HG02763 (cell line): ENCODE results near the gene FAM13A.

Source experiments
- ATAC-seq: cut with Tn5 transposase; IDR thresholded peaks from one replicate; pipeline ENCODE4 v1.9.1; 2021; ENCODE audit warnings: mild to moderate bottlenecking, moderate library complexity; ENCODE audit not compliant: unreplicated experiment

FAM13A gene

DNA sequence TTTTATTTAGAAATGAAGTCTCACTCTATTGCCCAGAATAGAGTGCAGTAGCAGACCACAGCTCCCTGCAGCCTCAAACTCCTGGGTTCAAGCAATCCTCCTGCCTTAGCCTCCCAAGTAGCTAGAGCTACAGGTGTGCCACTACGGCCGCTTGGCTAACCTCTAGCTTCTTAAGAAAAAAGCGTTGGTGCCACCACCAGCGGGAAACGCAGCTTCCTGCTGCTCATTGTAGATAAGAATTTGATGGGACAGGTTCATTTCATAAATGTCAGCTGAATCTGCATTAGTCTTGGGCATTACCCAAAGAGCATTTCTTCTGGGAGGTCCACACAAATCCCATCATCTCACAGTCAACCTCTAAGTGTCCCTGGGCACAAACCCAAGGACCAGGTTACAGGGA is 326.2 kb downstream of the FAM13A start:
- no peak for ATAC-seq

DNA sequence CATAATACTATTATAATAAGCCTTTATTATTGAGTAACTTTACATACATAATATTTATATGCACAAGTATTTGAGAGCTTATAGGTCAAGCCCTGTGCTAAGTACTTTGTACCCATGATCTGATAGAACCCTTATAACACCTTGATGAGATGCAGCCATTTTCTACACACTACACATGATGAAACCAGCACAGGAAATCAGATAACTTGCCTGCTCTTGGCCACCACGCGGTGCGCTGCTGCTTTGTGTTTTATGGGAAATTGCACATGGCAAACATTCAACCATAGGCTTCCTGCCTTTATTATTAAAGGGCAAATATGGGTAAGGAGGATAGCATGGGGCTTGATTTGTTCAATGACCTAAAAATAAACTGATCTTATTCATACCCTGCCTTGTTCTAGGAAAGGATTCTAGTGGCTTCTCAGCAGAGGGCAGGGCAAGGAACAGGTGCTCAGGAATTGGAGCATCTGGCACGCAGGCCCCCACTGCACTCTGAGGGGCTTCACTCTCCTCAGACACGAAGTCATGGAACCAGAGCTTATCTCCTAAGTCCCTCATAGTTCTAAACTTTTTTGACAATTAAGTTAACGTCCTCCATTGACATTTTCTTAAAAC is 327.7 kb downstream of the FAM13A start:
- no peak for ATAC-seq

GRCh38 chr4:88728146-88728545 is 328.8 kb downstream of the FAM13A start:
- no peak for ATAC-seq

DNA sequence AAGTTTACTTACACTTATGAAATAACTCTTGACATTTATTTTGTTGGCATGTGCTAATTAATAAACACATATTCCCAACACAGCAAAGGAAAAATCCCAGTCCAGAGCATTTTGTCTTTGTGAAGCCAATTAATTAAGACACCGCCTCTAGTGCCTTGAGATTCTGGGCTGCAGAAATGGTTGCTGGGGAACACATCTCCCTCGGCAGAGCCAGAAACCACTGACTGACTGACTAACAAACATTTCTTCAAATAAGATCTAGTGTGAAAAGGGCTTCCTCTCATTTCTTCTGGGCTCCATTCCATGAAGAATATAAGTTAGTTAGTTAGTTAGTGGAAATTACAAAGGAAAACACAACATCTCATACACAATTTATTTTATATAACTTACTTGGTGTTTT is 331.0 kb downstream of the FAM13A start:
- no peak for ATAC-seq

- ATAC-seq = no peak
These were observed 331.8 kb downstream of the FAM13A start for GRCh38 chr4:88725143-88725542.

- no peak for ATAC-seq
These were observed 332.6 kb downstream of the FAM13A start for GRCh38 chr4:88724406-88724805.

DNA sequence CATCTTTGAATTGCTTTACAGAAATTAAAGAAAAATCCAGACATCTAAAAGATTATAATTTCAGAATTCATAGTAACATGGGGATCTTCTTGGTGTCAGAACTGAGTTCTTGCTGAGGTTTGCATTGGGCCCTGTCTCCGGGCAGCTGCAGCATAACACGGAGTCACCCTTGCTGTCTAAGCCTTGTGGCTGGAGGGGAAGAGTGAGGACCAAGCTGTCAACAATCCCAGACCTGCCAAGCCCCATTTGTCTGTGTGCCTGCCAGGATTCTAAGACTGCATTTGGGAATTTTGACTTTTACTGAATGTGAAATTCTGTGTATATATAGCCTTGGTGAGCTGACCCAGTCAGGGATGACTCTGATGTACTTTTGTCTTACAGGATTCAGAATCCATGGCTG is 334.2 kb downstream of the FAM13A start:
- ATAC-seq = no peak

DNA sequence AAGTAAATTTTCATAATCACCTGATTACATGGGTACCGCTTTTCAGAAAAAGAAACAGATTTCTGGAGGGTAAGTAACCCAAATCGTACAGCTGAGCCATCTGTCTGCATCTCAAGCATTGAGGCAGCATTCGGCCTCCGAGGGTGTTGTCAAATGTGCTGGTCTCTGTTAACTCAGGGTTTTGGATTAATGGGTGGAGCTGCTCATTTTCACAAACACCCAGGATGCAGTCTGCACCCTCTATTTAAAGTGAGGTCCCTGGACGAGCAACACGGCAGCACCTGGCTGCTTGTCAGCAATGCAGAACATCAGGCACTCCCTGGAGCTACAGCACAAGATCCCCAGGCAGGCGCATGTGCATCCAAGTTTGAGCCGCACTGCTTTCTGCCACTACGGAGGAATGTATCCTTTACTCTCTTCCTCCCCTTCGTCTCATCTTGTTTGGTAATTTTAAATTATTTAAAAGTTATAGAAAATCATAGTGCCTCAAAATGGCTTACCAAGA is 334.7 kb downstream of the FAM13A start:
- no peak for ATAC-seq

DNA sequence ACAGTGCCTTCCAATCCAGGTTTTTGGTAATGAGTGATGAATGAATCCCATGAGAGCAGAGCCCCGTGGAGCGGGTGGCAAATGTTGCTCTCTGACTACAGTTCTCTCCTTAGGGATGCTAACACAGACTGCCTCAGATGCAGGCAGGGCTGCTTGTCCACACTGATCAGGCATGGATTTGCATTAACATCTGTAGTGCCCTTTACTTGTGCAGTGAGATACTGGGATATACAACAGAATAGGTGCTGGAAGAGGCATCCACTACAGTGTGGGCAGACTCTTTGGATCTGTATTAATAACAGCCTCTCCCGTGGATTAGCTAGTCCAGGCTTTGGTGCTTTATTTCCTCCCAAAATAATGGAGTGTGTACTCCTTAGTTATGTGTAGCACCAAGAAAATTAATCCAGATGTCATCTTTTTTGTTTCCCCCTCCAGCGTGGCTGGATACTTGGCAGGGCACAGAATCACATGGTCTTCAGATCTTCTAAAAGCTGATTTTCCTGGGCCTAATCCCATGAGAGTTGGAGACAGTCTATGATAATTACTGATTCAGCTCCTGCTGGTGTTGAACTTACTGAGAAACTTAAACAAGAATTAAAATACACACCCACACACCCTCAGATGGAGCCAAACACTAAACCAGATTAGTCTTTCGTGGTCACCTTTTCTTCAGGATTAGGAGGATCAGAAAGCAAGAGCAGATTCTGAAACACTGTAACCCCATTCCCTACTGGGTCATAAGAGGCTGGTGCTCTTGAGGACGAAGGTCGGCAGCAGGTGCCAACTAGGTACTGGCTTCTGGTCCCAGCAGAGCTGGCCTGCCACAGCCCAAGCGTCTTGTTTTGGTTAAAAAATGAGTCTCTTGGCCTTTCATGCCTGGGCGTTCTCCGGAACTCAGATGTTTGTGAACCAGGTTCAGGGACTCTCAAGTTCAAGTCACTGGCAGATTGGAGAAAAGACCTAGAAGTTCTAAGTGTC is 336.2 kb downstream of the FAM13A start:
- ATAC-seq = no peak

DNA sequence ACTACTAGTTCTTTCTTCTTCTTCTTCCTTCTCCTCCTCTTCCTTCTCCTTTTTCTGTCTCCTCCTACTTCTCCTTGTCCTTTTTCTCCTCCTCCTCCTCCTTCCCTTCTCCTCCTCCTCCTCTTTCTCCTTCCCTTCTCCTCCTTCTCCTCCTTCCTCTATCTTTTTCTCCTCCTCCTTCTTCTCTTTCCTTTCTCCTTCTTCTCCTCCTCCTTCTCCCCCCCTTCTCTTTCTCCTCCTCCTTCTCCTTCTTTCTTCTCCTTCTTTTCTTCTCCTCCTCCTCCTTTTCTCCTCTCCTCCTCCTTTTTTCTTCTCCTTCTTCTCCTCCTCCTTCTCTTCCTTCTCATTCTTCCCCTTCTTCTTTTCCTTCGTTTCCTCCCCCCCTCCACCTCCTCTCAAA is 337.6 kb downstream of the FAM13A start:
- no peak for ATAC-seq

DNA sequence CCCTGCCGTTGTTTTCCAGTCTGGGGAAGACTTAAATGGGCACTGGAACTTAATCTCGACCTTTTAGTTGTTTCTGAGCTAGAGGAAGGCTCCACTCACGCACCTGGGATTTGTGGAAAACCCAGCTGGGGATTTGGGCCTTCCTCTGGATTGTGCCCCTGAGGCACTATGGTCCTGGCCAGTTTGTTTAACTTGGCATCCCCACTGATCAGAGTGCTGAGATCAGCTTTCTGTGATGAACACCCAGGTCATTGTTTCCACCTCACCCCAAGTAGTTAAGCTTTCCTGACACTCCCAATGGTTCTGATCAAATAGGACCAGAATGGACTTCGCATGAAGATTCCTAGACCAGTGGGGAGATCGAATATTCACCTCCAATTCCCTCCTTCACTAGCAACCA is 338.9 kb downstream of the FAM13A start:
- no peak for ATAC-seq

DNA sequence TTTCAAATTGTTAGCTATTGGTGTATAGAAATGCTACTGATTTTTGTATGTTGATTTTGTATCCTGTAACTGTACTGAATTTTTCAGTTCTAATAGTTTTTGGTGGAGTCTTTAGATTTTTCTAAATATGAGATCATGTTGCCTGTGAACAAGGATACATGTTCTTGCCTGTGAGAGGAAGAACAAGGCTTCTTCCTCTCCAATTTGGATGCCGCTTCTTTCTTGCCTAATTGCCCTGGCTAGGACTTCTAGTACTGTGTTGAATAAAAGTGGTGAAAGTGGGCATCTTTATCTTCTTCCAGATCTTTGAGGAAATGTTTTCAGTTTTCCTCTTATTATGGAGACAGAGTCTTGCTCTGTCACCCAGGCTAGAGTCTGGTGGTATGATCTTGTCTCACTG is 343.2 kb downstream of the FAM13A start:
- no peak for ATAC-seq

GRCh38 chr4:88709989-88710388 is 347.0 kb downstream of the FAM13A start:
- no peak for ATAC-seq

DNA sequence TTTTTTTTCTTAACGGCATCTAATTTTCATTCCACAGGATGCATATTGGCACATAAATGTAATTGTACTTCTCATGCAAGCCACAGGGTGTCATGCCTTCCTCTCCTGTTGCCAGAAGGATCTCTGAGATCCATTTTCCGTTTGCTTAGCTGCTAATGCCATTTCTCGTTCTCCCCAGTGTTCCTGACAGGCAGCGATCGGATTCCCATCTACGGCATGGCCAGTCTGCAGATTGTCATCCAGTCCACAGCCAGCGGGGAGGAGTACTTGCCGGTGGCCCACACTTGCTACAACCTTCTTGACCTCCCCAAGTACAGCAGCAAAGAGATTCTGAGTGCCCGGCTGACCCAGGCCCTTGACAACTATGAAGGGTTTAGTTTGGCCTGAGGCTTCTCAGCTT is 350.4 kb downstream of the FAM13A start:
- ATAC-seq = no peak

DNA sequence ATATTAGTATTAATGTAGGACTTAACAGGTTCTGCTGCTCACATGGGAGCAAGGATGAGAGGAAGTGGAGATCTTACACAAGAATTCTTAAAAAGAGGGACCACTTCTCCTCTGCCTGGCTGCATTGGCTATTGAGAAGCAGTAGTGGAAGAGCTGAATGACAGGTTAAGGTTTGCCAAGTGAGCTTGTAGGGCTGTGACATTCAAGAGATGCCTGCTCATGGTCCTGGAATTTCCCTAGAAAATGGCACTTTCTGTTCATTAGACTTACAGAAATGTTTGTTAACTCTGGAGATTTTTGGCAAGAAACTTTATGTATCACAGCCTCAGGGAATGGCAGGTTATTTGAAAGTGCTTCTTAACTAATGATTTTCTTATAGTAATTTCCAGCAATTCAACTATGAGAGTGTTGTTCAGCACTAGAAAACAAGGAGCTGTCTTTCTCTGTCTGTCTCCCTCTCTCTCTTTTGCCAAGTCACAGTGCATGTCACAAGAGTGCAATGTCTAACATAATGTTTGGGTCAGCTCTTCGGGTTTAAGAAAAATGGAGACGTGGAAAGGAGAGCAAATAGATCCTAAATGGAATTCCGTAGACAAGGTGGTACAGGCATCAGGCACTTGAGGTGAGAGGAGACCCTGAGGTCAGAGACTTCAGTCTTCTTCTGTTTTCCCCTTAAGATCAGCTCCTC is 351.0 kb downstream of the FAM13A start:
- ATAC-seq = no peak

DNA sequence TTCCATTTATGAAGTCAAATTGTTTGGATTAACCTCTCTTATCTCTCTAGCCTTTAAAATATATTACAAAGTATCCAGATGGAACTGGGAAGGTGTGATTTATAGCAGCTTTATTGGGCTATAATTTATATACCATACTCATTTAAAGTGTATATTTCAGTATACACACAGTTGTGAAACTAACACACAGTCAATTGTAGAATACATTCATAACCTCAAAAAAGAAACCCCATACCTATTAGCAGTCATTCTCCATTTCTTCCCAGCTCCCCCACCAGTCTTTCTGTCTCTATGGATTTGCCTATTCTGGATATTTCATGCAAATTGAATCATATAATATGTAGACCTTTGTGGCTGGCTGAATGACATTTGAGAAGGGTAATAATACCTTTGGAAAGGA is 351.8 kb downstream of the FAM13A start:
- no peak for ATAC-seq

- no peak for ATAC-seq
These were observed 354.2 kb downstream of the FAM13A start for GRCh38 chr4:88702782-88703181.

DNA sequence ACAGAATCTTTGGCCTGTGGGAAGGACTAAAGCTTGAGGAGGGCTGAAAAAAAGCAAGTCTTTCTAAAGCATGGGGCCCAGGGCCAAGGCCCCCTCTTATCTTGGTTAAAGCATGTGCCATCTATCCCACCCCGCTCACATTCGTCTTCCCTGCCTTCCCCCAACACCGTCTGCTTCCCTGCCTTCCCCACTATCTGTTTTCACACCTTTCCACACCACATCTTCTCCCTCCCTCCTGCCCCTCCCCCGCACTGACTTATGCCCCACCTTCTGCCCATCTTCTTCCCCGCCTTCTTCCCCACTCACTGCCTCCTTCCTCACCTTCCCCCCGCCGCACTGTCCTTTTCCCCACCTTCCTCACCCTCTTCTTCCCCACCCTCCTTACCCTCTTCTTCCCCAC is 358.5 kb downstream of the FAM13A start:
- no peak for ATAC-seq

- ATAC-seq = peak; percentile 94
These were observed 359.2 kb downstream of the FAM13A start, which contains the start of gene NAP1L5 for GRCh38 chr4:88697588-88698329. Gene NAP1L5 (minus strand): TSS chr4:88697829. CDS start chr4:88697754, 75 bp downstream.

DNA sequence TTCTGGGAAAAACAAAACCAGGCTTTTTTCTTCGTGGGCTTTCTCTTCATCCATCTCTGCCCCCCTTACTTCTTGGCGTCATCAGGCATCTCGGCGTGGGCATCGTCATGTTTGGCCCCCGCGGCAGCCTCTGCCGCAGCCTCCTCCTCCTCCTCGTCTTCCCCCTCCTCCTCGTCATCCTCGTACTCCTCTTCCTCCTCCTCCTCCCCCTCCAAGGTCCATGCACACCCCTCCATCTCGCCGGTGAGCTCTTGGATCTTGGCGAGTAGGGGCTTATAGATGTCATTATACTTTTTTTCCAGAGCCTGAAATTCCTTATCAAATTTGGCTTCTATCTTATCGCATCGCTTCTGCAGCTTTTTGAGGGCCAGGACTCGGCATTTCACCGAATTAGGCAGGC is 359.8 kb downstream of the FAM13A start:
- no peak for ATAC-seq

- ATAC-seq = no peak
These were observed 360.4 kb downstream of the FAM13A start for GRCh38 chr4:88696630-88697029.
